CD4-positive, alpha-beta memory T cell (primary cell): ENCODE data around the gene ALK. TPM values are rescaled to one million over a fixed set of nuclear protein-coding genes. Genes with fewer than 3 reads are reported as not detected.

Experiments used
- CTCF ChIA-PET: fragments of 350-600 bp; sonication (Branson Sonifier 250); formaldehyde crosslinking; loops from one replicate; lab custom pipeline; 2021; ENCODE audit warnings: inconsistent platforms; ENCODE audit not compliant: partially characterized antibody; lab: Charles Lee
- POLR2A ChIA-PET: fragments of 350-600 bp; sonication (Branson Sonifier 250); formaldehyde crosslinking; loops from one replicate; lab custom pipeline; 2021; ENCODE audit not compliant: partially characterized antibody; lab: Charles Lee
- DNase-seq, 5 donors: peaks; one replicate each; pipeline versions ENCODE4 v3.0.0 to v3.0.0-alpha.2; 2020 to 2022; ENCODE audit warnings: mixed read lengths in 1 of 5
- H3K27ac ChIP-seq: one replicate; pipeline ENCODE4 v1.7.0; 2013; ENCODE audit warnings: low read depth, low read length
- H3K27me3 ChIP-seq: 2 replicates; pipeline ENCODE4 v1.7.0; 2013; ENCODE audit warnings: mild to moderate bottlenecking, low read length, moderate library complexity; ENCODE audit not compliant: insufficient read depth
- H3K36me3 ChIP-seq: 2 replicates; pipeline ENCODE4 v1.7.0; 2013; ENCODE audit warnings: mild to moderate bottlenecking, low read length, moderate library complexity; ENCODE audit not compliant: insufficient read depth
- H3K4me1 ChIP-seq: 2 replicates; pipeline ENCODE4 v1.7.0; 2013; ENCODE audit warnings: mild to moderate bottlenecking, low read length, moderate library complexity; ENCODE audit not compliant: insufficient read depth
- H3K4me3 ChIP-seq, 2 donors: one replicate each; pipeline ENCODE4 v1.7.0; 2013; ENCODE audit warnings: low read length in 2 of 2, mild to moderate bottlenecking in 1 of 2
- H3K9me3 ChIP-seq, 2 donors: one replicate each; pipeline ENCODE4 v1.7.0; 2013; ENCODE audit warnings: low read length in 2 of 2, control low read depth in 1 of 2; ENCODE audit not compliant: control insufficient read depth in 1 of 2
- H3K27ac Mint-ChIP-seq, 7 donors: one replicate each; pipeline ENCODE4 v1.8.0; 2020 to 2021; ENCODE audit warnings: mixed read lengths in 7 of 7, mild to moderate bottlenecking in 6 of 7, inconsistent platforms in 3 of 7, moderate library complexity in 3 of 7
- H3K27me3 Mint-ChIP-seq, 2 donors: one replicate each; pipeline ENCODE4 v1.8.0; 2020 to 2021; ENCODE audit warnings: mixed read lengths in 2 of 2
- H3K36me3 Mint-ChIP-seq, 2 donors: one replicate each; pipeline ENCODE4 v1.8.0; 2020 to 2021; ENCODE audit warnings: mixed read lengths in 2 of 2, inconsistent platforms in 1 of 2, mild to moderate bottlenecking in 1 of 2
- H3K4me1 Mint-ChIP-seq, 4 donors: one replicate each; pipeline ENCODE4 v1.8.0; 2020 to 2021; ENCODE audit warnings: mixed read lengths in 4 of 4, mild to moderate bottlenecking in 1 of 4
- H3K4me3 Mint-ChIP-seq, 8 donors: one replicate each; pipeline ENCODE4 v1.8.0; 2020 to 2021; ENCODE audit warnings: mixed read lengths in 8 of 8, mild to moderate bottlenecking in 7 of 8, moderate library complexity in 6 of 8, inconsistent platforms in 3 of 8
- H3K9me3 Mint-ChIP-seq, 8 donors: one replicate each; pipeline ENCODE4 v1.8.0; 2020 to 2021; ENCODE audit warnings: mixed read lengths in 8 of 8, mild to moderate bottlenecking in 5 of 8, inconsistent platforms in 3 of 8, moderate library complexity in 1 of 8
- intact Hi-C: fragments of 100-400 bp; cut with micrococcal nuclease; formaldehyde crosslinking; loops from one replicate; pipeline ENCODE4 v1.15.1; 2023
- polyA plus RNA-seq, 2 donors: library from polyadenylated mRNA; unstranded; fragments of 300-500 nt; fragmentation: Illumina TruSeq; gene quantifications; one replicate each; pipeline ENCODE4 v1.2.3, GENCODE V29; 2021
- total RNA-seq, 2 experiments: library from RNA; stranded (reverse); gene quantifications; one replicate each; pipeline ENCODE4 v1.2.3, GENCODE V29; 2021

Gene ALK
- total and polyA plus RNA-seq, 4 experiments from 2014 or later = 0.07 TPM; not detected in 3

DNA sequence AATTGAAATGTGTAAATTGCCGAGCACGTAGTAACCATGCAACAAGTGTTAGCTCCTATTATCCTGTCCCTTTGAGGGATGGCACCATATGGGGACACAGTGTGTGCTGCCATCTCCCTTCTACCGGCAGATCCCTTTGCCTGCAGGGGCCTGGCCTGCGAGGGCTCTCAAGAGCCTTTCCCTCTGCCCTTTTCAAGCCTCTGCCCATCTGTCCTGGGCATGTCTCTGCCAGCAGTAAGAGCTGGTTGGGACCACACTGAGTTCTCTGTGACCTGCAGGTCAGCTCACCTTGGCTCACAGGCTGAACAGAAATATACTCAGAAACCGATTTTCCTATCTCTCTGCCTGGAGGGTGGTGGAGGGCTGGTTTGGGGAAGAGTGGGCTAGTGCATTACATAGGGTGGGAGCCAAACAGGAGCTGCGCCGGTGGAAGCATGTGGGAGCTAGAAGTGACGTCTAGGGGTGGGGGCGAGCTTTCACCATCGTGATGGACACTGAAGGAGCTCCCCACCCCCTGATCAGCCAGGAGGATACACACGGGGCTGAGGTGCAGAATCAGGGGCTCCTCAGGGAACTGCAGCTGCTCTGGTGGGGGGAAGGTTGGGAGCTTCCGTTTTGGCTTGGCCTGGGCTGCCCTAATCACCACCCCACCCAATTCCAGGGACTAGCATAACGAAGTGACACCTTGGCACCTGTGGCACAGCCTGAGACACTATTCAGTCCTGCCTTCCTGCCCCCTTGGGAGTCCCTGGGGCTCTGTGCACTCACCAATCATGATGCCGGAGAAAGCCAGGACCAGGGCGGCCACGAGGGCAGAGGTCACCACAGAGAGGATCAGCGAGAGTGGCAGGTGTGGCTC is 696.5 kb downstream of the ALK start:
- Histone ChIP-seq H3K9me3 (no peaks in the 10 kb centered on the region), H3K36me3 (no peaks in the 10 kb centered on the region), H3K27me3 (no peaks in the 10 kb centered on the region), H3K4me1 (no peaks in the 10 kb centered on the region), H3K4me3 (no peak overlapping the region), H3K27ac (no peak overlapping the region)
- Mint-ChIP-seq H3K4me3 (no peak overlapping the region), H3K9me3 (no peaks in the 10 kb centered on the region), H3K27ac (no peak overlapping the region), H3K36me3 (no peaks in the 10 kb centered on the region), H3K27me3 (peaks cover 0 to 19% of the 10 kb centered on the region in 2 donors), H3K4me1 (no peaks in the 10 kb centered on the region)
- DNase-seq = no peak
- POLR2A ChIA-PET = no interaction called here
- intact Hi-C loops = no loop called here
- CTCF ChIA-PET = no interaction called here

DNA sequence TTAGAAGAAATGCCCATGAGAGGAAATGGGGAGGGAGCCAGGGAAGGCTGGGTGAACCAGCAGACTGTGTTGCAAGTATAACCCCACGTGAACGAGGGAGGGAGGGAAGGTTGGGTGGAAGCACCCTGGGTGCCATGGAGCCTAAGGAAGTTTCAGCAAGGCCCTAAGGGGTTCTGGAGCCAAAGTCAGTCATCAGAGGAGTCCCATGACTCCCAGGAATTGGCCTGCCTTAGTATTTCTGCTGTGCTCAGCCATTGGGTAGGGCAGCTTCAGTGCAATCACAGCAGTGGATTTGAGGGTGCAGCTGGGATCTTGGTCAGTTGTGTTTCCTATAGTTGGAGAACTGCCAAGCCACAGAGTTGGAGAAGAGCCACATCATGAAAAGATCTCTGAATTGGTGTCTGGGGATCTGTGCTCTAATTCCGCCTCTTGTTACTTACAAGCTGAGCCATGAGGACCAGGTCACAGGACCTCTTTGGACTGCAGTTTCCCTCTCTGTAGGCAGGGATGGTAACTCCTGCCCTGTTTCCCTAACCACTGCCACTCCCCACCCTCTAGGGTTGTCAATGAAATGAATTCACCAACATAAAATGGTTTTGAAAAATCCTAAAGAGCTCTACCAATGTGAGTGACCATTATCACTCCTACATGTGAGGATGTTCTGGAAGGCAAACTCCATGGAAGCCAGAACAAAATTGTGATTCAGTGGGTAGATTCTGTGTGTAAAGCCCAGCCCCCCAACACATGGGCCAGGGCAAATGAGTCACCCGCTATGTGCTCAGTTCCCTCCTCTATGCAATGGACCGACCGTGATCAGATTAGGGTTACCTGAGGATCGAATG is 697.3 kb downstream of the ALK start:
- Mint-ChIP-seq H3K9me3 (no peaks in the 10 kb centered on the region), H3K4me3 (no peak overlapping the region), H3K4me1 (no peaks in the 10 kb centered on the region), H3K36me3 (no peaks in the 10 kb centered on the region), H3K27me3 (peaks cover 0 to 17% of the 10 kb centered on the region in 2 donors), H3K27ac (no peak overlapping the region)
- CTCF ChIA-PET = no interaction called here
- no peaks in the 10 kb centered on the region for H3K4me1 ChIP-seq
- H3K27ac ChIP-seq = no peak overlapping the region
- intact Hi-C loops = no loop called here
- no peak for DNase-seq
- H3K9me3 ChIP-seq = no peaks in the 10 kb centered on the region
- H3K27me3 ChIP-seq = no peaks in the 10 kb centered on the region
- H3K4me3 ChIP-seq = no peak overlapping the region
- POLR2A ChIA-PET = no interaction called here
- no peaks in the 10 kb centered on the region for H3K36me3 ChIP-seq

DNA sequence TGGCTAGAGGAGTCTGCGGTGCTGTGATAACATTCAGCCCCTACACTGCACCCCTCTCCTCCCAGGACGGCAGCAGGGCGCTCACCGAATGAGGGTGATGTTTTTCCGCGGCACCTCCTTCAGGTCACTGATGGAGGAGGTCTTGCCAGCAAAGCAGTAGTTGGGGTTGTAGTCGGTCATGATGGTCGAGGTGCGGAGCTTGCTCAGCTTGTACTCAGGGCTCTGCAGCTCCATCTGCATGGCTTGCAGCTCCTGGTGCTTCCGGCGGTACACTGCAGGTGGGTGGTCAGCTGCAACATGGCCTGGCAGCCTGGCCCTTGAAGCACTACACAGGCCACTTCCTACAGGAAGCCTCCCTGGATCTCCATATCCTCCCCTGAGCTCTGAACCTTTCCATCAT is 698.1 kb downstream of the ALK start:
- Histone ChIP-seq H3K4me3 (no peak overlapping the region), H3K27ac (no peak overlapping the region), H3K36me3 (no peaks in the 10 kb centered on the region), H3K27me3 (no peaks in the 10 kb centered on the region), H3K9me3 (no peaks in the 10 kb centered on the region), H3K4me1 (no peaks in the 10 kb centered on the region)
- Mint-ChIP-seq H3K4me1 (no peaks in the 10 kb centered on the region), H3K27me3 (peaks cover 0 to 15% of the 10 kb centered on the region in 2 donors), H3K4me3 (no peak overlapping the region), H3K9me3 (no peaks in the 10 kb centered on the region), H3K27ac (no peak overlapping the region), H3K36me3 (no peaks in the 10 kb centered on the region)
- intact Hi-C loops = no loop called here
- POLR2A ChIA-PET = no interaction called here
- CTCF ChIA-PET = no interaction called here
- no peak for DNase-seq

DNA sequence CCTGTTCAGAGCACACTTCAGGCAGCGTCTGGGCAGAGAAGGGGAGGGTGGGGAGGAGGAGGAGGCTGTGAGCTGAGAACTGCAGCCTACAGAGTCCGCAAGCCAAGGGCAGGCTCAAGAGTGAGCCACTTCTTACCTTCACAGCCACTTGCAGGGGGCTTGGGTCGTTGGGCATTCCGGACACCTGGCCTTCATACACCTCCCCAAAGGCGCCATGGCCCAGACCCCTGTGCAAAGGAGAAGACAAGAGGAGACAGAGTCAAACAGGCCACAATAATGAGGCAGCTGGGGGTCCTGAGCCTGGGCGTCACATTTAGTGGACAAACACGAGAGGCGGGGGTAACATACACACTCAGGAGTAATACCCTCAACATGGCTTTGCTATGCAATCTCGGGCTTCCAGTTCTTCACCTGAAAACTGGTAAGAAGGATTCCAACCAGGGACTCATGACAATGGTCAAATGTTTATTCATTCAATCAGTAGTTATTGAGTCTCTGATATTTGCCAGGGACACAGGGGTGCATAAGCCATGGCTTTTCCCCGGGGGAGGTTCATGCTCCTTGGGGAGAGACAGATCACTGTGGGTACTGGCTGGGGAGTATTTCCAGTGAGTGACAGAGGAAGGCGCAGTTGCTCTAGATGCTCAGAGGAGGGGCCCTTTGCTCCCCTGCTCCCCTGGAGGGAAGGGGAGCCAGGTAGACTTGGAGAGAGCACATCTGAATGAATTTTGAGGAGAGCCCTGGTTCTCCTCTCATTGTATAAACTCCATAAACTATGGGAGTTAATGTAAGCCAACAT is 698.8 kb downstream of the ALK start:
- Histone ChIP-seq H3K4me3 (no peak overlapping the region), H3K36me3 (no peaks in the 10 kb centered on the region), H3K27ac (no peak overlapping the region), H3K27me3 (no peaks in the 10 kb centered on the region), H3K4me1 (no peaks in the 10 kb centered on the region), H3K9me3 (no peaks in the 10 kb centered on the region)
- DNase-seq = no peak
- no peaks in the 10 kb centered on the region for H3K36me3 Mint-ChIP-seq
- H3K27me3 Mint-ChIP-seq = peaks cover 0 to 15% of the 10 kb centered on the region in 2 donors
- no peak overlapping the region for H3K4me3 Mint-ChIP-seq
- intact Hi-C loops = no loop called here
- no peak overlapping the region for H3K27ac Mint-ChIP-seq
- no peaks in the 10 kb centered on the region for H3K9me3 Mint-ChIP-seq
- CTCF ChIA-PET = no interaction called here
- POLR2A ChIA-PET = no interaction called here
- no peaks in the 10 kb centered on the region for H3K4me1 Mint-ChIP-seq

DNA sequence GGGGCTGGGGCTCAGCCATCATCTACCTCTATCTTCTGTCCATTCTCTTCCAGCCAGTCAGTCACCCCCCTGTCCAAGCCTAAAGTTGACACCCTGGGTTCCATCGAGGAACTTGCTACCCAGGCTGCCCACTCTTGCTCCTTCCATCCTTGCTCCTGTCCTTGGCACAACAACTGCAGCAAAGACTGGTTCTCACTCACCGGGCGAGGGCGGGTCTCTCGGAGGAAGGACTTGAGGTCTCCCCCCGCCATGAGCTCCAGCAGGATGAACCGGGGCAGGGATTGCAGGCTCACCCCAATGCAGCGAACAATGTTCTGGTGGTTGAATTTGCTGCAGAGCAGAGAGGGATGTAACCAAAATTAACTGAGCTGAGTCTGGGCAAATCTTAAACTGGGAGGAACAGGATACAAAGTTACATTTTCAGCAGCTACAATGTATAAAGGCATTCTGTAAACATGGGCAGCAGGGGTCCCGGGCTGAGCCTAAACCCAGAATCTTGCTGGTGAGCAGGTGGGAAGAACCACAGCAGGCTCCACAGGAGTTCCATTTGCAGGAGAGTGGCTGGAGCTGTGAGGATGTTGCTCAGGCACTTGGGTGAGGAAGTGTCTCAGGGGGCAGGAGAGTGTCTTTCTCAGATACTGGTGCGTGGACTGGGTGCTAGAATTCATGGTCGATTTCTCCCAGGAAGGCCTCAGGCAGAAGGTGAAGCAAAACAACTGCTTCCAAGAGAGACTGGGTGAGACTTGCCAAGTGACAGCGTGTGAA is 700.7 kb downstream of the ALK start:
- intact Hi-C loops = no loop called here
- no peaks in the 10 kb centered on the region for H3K9me3 ChIP-seq
- no peak for DNase-seq
- no peaks in the 10 kb centered on the region for H3K4me1 ChIP-seq
- ChIA-PET CTCF (no interaction called here), POLR2A (no interaction called here)
- H3K4me1 Mint-ChIP-seq = no peaks in the 10 kb centered on the region
- peak overlapping the region in 1 of 7 donors; percentile 8 for H3K27ac Mint-ChIP-seq
- H3K9me3 Mint-ChIP-seq = no peaks in the 10 kb centered on the region
- no peaks in the 10 kb centered on the region for H3K36me3 Mint-ChIP-seq
- no peaks in the 10 kb centered on the region for H3K36me3 ChIP-seq
- H3K27ac ChIP-seq = no peak overlapping the region
- H3K27me3 ChIP-seq = no peaks in the 10 kb centered on the region
- no peaks in the 10 kb centered on the region for H3K27me3 Mint-ChIP-seq
- H3K4me3 Mint-ChIP-seq = no peak overlapping the region
- no peak overlapping the region for H3K4me3 ChIP-seq

DNA sequence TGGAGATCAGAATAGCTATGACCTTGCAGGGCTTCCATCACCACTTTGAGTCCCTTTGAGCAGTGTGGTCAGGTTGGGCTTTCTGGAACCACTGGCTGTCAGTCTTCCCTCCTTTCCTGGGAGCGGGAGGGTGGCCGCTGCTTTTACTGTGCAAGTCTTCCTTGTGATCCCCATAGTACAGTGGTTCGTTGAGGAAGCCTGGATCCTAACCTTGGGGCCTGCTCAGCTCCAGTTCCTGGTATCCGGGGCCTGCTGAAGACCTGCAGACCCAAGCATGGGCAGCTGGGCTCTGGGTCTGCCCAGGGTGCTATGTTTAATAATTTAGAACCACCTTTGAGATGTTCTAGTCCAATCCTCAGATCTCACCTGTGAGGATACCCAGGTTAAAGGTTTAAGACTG is 702.0 kb downstream of the ALK start:
- ChIA-PET CTCF (no interaction called here), POLR2A (no interaction called here)
- no peaks in the 10 kb centered on the region for H3K36me3 ChIP-seq
- no peak overlapping the region for H3K27ac ChIP-seq
- no peaks in the 10 kb centered on the region for H3K9me3 Mint-ChIP-seq
- H3K27me3 ChIP-seq = no peaks in the 10 kb centered on the region
- H3K27ac Mint-ChIP-seq = no peak overlapping the region
- no peaks in the 10 kb centered on the region for H3K4me1 Mint-ChIP-seq
- H3K4me3 ChIP-seq = no peak overlapping the region
- intact Hi-C loops = no loop called here
- no peaks in the 10 kb centered on the region for H3K4me1 ChIP-seq
- no peaks in the 10 kb centered on the region for H3K27me3 Mint-ChIP-seq
- H3K9me3 ChIP-seq = no peaks in the 10 kb centered on the region
- no peaks in the 10 kb centered on the region for H3K36me3 Mint-ChIP-seq
- H3K4me3 Mint-ChIP-seq = no peak overlapping the region
- DNase-seq = no peak
